Liver (tissue), 9 donors: ENCODE data around the gene NELL1. TPM values are rescaled to one million over a fixed set of nuclear protein-coding genes. Genes with fewer than 3 reads are reported as not detected.

Experiments used
- DNase-seq: peaks from one replicate; pipeline ENCODE4 v3.0.0-alpha.2; 2017; ENCODE audit warnings: low spot score
- H3K27ac ChIP-seq, 2 donors: one replicate each; pipeline ENCODE4 v1.7.0; 2013; ENCODE audit warnings: inconsistent platforms in 2 of 2, low read length in 2 of 2, control low read depth in 1 of 2, low read depth in 1 of 2, mild to moderate bottlenecking in 1 of 2
- H3K27me3 ChIP-seq, 4 donors: one replicate each; pipeline versions ENCODE4 v1.6.1 to v1.7.0; 2013; ENCODE audit warnings: low read length in 3 of 4, inconsistent platforms in 1 of 4, mild to moderate bottlenecking in 1 of 4, moderate library complexity in 1 of 4; ENCODE audit not compliant: control insufficient read depth in 4 of 4, insufficient read depth in 4 of 4
- H3K36me3 ChIP-seq, 4 donors: one replicate each; pipeline versions ENCODE4 v1.6.1 to v1.7.0; 2013; ENCODE audit warnings: low read length in 3 of 4, mild to moderate bottlenecking in 3 of 4, low read depth in 1 of 4, moderate library complexity in 1 of 4; ENCODE audit not compliant: control insufficient read depth in 4 of 4, insufficient read depth in 3 of 4
- H3K4me1 ChIP-seq, 4 donors: one replicate each; pipeline versions ENCODE4 v1.6.1 to v1.7.0; 2013; ENCODE audit warnings: low read length in 3 of 4, mild to moderate bottlenecking in 3 of 4, moderate library complexity in 1 of 4; ENCODE audit not compliant: control insufficient read depth in 4 of 4, insufficient read depth in 4 of 4
- H3K4me3 ChIP-seq, 3 donors: one replicate each; pipeline versions ENCODE4 v1.6.1 to v1.7.0; 2013; ENCODE audit warnings: low read length in 3 of 3, control low read depth in 1 of 3, low read depth in 1 of 3, mild to moderate bottlenecking in 1 of 3
- H3K9ac ChIP-seq, 2 donors: one replicate each; pipeline ENCODE4 v1.7.0; 2013; ENCODE audit warnings: low read length in 2 of 2, mild to moderate bottlenecking in 2 of 2, moderate library complexity in 2 of 2, control low read depth in 1 of 2, low read depth in 1 of 2
- H3K9me3 ChIP-seq, 4 donors: one replicate each; pipeline versions ENCODE4 v1.6.1 to v1.7.0; 2013; ENCODE audit warnings: low read length in 3 of 4; ENCODE audit not compliant: control insufficient read depth in 4 of 4
- CTCF ChIP-seq: fragments of 150-350 bp; IDR thresholded peaks from 2 replicates; pipeline ENCODE4 v1.5.1; 2017; ENCODE audit warnings: improper control_type of control experiment, low read depth, low read length; ENCODE audit not compliant: missing input control
- EGR1 ChIP-seq, 2 donors: IDR thresholded peaks; 2 replicates each; pipeline ENCODE4 v1.6.1; 2016 to 2018; ENCODE audit warnings: antibody characterized with exemption in 2 of 2, low read depth in 2 of 2
- FOXA1 ChIP-seq: IDR thresholded peaks from 2 replicates; pipeline ENCODE4 v1.6.1; 2016; ENCODE audit warnings: antibody characterized with exemption
- FOXA2 ChIP-seq: IDR thresholded peaks from 2 replicates; pipeline ENCODE4 v1.6.1; 2016; ENCODE audit warnings: antibody characterized with exemption
- GABPA ChIP-seq, 2 donors: IDR thresholded peaks in 1 of 2; conservative IDR thresholded peaks in 1 of 2; 2 replicates each; pipeline ENCODE4 v1.6.1; 2016; ENCODE audit warnings: antibody characterized with exemption in 2 of 2, mild to moderate bottlenecking in 1 of 2, moderate library complexity in 1 of 2
- HNF4A ChIP-seq, 2 donors: conservative IDR thresholded peaks; 2 replicates each; pipeline ENCODE4 v1.6.1; 2016; ENCODE audit warnings: antibody characterized with exemption in 2 of 2, mild to moderate bottlenecking in 2 of 2
- HNF4G ChIP-seq: IDR thresholded peaks from 2 replicates; pipeline ENCODE4 v1.6.1; 2016; ENCODE audit warnings: antibody characterized with exemption
- JUND ChIP-seq, 2 donors: IDR thresholded peaks; 2 replicates each; pipeline ENCODE4 v1.6.1; 2016; ENCODE audit warnings: antibody characterized with exemption in 2 of 2
- NR2F2 ChIP-seq: IDR thresholded peaks from 2 replicates; pipeline ENCODE4 v1.6.1; 2016; ENCODE audit warnings: antibody characterized with exemption
- RAD21 ChIP-seq, 2 donors: IDR thresholded peaks; 2 replicates each; pipeline ENCODE4 v1.6.1; 2016; ENCODE audit warnings: antibody characterized with exemption in 2 of 2, mild to moderate bottlenecking in 2 of 2
- REST ChIP-seq: IDR thresholded peaks from 2 replicates; pipeline ENCODE4 v1.6.1; 2016; ENCODE audit warnings: antibody characterized with exemption, mild to moderate bottlenecking
- RXRA ChIP-seq, 2 donors: IDR thresholded peaks; 2 replicates each; pipeline ENCODE4 v1.6.1; 2017 to 2018; ENCODE audit warnings: antibody characterized with exemption in 2 of 2, mild to moderate bottlenecking in 1 of 2
- SP1 ChIP-seq: IDR thresholded peaks from 2 replicates; pipeline ENCODE4 v1.6.1; 2018; ENCODE audit warnings: antibody characterized with exemption, mild to moderate bottlenecking
- TAF1 ChIP-seq: conservative IDR thresholded peaks from 2 replicates; pipeline ENCODE4 v1.6.1; 2016; ENCODE audit warnings: antibody characterized with exemption, mild to moderate bottlenecking
- YY1 ChIP-seq: IDR thresholded peaks from 2 replicates; pipeline ENCODE4 v1.6.1; 2016; ENCODE audit warnings: antibody characterized with exemption, mild to moderate bottlenecking
- ZBTB33 ChIP-seq: IDR thresholded peaks from 2 replicates; pipeline ENCODE4 v1.6.1; 2016; ENCODE audit warnings: antibody characterized with exemption
- WGBS: extraction: QIAGEN DNeasy Blood & Tissue Kit; methylation state at CpG from one replicate; pipeline ENCODE4 v1.1.7; 2013; 5-methylcytosine and 5-hydroxymethylcytosine counted together
- polyA plus RNA-seq, 2 donors: library from polyadenylated mRNA; stranded (reverse) in 1 of 2; unstranded in 1 of 2; fragments of 200-250 nt in 1 of 2; fragments of >200 nt in 1 of 2; fragmentation: Nextera tagmentation in 1 of 2; extraction: Ambion mirVana in 1 of 2; gene quantifications; one replicate each; pipeline versions ENCODE4 v1.2.1 to v1.2.3, GENCODE V29; 2013 to 2015
- total RNA-seq, 2 donors: library from RNA; depleted of rRNA; stranded (reverse); fragments of >200 nt; gene quantifications; one replicate each; pipeline ENCODE4 v1.2.3, GENCODE V29; 2014
- TF ChIP-seq, protein P1 (sequence below): IDR thresholded peaks from 2 replicates; pipeline ENCODE4 v1.6.1; 2016; ENCODE audit warnings: antibody characterized with exemption
- TF ChIP-seq, protein P2 (sequence below): IDR thresholded peaks from 2 replicates; pipeline ENCODE4 v1.6.1; 2016; ENCODE audit warnings: antibody characterized with exemption
- donor health status: healthy.
- donor health status: healthy.
- donor health status: healthy.
- donor health status: healthy.
- donor health status: healthy.

NELL1 gene
- total and polyA plus RNA-seq, 4 donors, result not detected

DNA sequence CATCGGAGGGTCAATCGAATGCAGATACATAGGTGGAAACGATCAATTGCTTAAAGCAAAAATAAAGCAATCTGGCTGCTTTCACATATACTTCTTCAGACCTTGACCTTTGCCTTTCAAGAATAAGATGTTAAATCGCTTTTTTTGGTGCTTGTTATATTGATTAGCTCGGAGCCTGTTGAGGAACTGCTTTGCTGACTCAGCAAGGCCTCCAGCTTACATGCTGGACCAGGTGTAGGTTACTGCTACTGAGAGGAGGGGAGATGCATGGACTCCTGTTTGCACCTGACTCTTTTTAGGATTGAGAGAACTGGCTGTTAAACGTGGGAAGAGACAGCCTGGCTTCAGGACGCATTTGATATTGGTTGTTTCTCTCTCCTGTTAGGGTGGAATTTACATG lies 31.3 kb upstream of the NELL1 start:
- Histone ChIP-seq H3K36me3 (no peaks in the 10 kb centered on the region), H3K27ac (no peak overlapping the region), H3K9ac (no peak overlapping the region), H3K9me3 (no peaks in the 10 kb centered on the region), H3K4me1 (no peaks in the 10 kb centered on the region), H3K4me3 (no peak overlapping the region), H3K27me3 (peaks cover 0 to 3% (median 0%) of the 10 kb centered on the region in 4 donors)
- DNase-seq, result no peak
- 67% methylated on average over 7 of the region's 7 CpGs for WGBS
- TF ChIP-seq FOXA1, result no peak
- TF ChIP-seq HNF4A (conservative IDR thresholded peaks at IDR 0.05), result no peak
- TF ChIP-seq FOXA2, result no peak
- TF ChIP-seq YY1, result no peak
- no peak for TF ChIP-seq ZBTB33

GRCh38 chr11:20639688-20640087 lies 29.7 kb upstream of the NELL1 start:
- Histone ChIP-seq H3K4me3 (no peak overlapping the region), H3K9ac (no peak overlapping the region), H3K36me3 (no peaks in the 10 kb centered on the region), H3K27ac (no peak overlapping the region), H3K27me3 (peaks cover 0 to 3% (median 0%) of the 10 kb centered on the region in 4 donors), H3K9me3 (no peaks in the 10 kb centered on the region), H3K4me1 (no peaks in the 10 kb centered on the region)
- TF ChIP-seq TAF1 (no peak), REST (no peak), ZBTB33 (no peak), SP1 (no peak), NR2F2 (no peak), YY1 (no peak), EGR1 (IDR thresholded peaks at IDR 0.05; ENCODE audit: low read depth in 2 of 2) (no peak), FOXA1 (no peak), GABPA (IDR thresholded peaks at IDR 0.05 in 1 of 2, conservative IDR thresholded peaks at IDR 0.05 in 1 of 2) (no peak), RXRA (IDR thresholded peaks at IDR 0.05) (no peak), CTCF (no peak), FOXA2 (no peak), JUND (IDR thresholded peaks at IDR 0.05) (no peak), HNF4A (conservative IDR thresholded peaks at IDR 0.05) (no peak), HNF4G (no peak), RAD21 (IDR thresholded peaks at IDR 0.05) (no peak)
- TF ChIP-seq, protein P1, sequence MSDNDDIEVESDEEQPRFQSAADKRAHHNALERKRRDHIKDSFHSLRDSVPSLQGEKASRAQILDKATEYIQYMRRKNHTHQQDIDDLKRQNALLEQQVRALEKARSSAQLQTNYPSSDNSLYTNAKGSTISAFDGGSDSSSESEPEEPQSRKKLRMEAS, result no peak
- TF ChIP-seq, protein P2, sequence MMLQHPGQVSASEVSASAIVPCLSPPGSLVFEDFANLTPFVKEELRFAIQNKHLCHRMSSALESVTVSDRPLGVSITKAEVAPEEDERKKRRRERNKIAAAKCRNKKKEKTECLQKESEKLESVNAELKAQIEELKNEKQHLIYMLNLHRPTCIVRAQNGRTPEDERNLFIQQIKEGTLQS, result no peak
- WGBS, result 43% methylated on average over 3 of the region's 3 CpGs
- no peak for DNase-seq
